Measurements from ENCODE around the gene NDUFV3. TPM values are rescaled to one million over a fixed set of nuclear protein-coding genes. Genes with fewer than 3 reads are reported as not detected.

NDUFV3 gene
- total RNA-seq, 4 donors from 2014 or later, result 45.6 to 82.8 (median 64.1) TPM

DNA sequence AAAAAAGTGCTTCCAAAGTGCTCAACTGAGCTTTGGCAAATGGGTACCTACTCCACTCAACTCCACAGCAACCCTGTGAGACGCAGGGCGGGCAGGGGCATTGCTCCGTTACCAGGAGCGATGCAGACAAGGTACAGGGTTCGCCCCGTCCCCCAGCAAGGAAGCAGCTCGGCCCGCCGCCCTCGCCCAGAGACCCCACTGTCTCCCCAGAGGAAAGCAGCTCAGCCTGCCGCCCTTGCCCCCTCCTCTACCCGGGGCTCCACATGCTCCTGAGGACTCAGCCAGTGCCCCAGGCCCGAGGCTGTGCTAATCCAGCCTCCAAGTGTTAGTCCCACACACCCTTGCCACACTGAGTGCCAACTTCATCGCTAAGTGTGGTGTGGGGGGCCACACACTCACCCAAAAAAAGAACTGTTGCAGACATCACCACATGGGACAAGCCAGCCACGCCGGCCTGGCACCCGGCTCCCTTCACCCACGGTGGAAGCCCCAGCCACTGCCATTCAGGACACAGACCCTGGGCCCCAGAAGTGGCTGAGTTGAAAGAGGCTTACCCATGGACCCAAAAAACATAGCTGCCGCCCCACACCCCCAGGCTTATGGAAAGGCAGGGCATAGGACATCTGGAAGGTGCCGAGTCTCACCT, 40.1 kb upstream of the NDUFV3 start:
- Histone ChIP-seq H3K4me3 (no peak overlapping the region), H3K36me3 (peaks cover 0 to 52% (median 17%) of the 10 kb centered on the region in 4 donors), H3K9me3 (no peaks in the 10 kb centered on the region), H3K27me3 (no peaks in the 10 kb centered on the region), H3K4me1 (no peaks in the 10 kb centered on the region), H3K27ac (no peak overlapping the region)
- no peak for DNase-seq
- TF ChIP-seq, protein P1, sequence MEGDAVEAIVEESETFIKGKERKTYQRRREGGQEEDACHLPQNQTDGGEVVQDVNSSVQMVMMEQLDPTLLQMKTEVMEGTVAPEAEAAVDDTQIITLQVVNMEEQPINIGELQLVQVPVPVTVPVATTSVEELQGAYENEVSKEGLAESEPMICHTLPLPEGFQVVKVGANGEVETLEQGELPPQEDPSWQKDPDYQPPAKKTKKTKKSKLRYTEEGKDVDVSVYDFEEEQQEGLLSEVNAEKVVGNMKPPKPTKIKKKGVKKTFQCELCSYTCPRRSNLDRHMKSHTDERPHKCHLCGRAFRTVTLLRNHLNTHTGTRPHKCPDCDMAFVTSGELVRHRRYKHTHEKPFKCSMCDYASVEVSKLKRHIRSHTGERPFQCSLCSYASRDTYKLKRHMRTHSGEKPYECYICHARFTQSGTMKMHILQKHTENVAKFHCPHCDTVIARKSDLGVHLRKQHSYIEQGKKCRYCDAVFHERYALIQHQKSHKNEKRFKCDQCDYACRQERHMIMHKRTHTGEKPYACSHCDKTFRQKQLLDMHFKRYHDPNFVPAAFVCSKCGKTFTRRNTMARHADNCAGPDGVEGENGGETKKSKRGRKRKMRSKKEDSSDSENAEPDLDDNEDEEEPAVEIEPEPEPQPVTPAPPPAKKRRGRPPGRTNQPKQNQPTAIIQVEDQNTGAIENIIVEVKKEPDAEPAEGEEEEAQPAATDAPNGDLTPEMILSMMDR (IDR thresholded peaks at IDR 0.05), result no peak
- in situ Hi-C loops (cut with MboI; ENCODE audit: low pct_ligation_motif_present in 1 of 4, low pct_unique_long_range_greater_than_20kb in 1 of 4, low sequenced_read_pairs in 3 of 4) (loop anchor here in 1 of 4 donors (25.0 kb wide), 1 partner anchor 91 kb away; no protein-coding TSS in a partner anchor), intact Hi-C loops (cut with DNase I; ENCODE audit: low total_unique reads) (no loop called here)
- WGBS, 2 donors (ENCODE audit: low coverage in 1 of 2), result 95% methylated on average over 16 of the region's 20 CpGs; no CpG with 5 or more reads in 1 of the 2 donors

DNA sequence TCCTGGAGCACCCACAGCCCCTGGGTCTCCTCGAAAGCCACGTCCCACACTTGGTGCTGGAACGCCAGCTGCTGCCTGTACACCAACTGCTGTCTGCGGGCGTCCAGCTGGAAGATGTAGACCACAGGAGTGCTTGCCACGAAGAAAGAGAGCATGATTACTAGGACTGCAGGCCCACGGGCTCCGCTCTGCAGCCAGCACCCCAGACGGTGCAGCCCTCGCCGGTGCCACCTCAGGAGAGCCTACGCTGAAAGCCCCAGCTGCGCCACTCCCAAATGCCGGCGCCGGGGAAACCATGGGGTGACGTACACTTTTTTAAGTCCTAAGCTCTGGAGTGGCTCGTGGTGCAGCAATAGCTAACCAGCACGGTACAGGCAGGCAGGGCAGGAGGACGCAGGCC, 39.5 kb upstream of the NDUFV3 start:
- in situ Hi-C loops (cut with MboI; ENCODE audit: low pct_ligation_motif_present in 1 of 4, low pct_unique_long_range_greater_than_20kb in 1 of 4, low sequenced_read_pairs in 3 of 4), result loop anchor here in 1 of 4 donors (25.0 kb wide), 1 partner anchor 91 kb away; no protein-coding TSS in a partner anchor
- intact Hi-C loops (cut with DNase I; ENCODE audit: low total_unique reads), result no loop called here
- Histone ChIP-seq H3K9me3 (no peaks in the 10 kb centered on the region), H3K36me3 (peaks cover 0 to 57% (median 17%) of the 10 kb centered on the region in 4 donors), H3K4me3 (no peak overlapping the region), H3K27me3 (no peaks in the 10 kb centered on the region), H3K27ac (no peak overlapping the region), H3K4me1 (no peaks in the 10 kb centered on the region)
- TF ChIP-seq POLR2A (IDR thresholded peaks at IDR 0.05) (no peak), POLR2AphosphoS5 (IDR thresholded peaks at IDR 0.05) (no peak)
- 93% methylated on average over 17 of the region's 20 CpGs; no CpG with 5 or more reads in 1 of the 2 donors for WGBS, 2 donors (ENCODE audit: low coverage in 1 of 2)
- DNase-seq, result no peak

DNA sequence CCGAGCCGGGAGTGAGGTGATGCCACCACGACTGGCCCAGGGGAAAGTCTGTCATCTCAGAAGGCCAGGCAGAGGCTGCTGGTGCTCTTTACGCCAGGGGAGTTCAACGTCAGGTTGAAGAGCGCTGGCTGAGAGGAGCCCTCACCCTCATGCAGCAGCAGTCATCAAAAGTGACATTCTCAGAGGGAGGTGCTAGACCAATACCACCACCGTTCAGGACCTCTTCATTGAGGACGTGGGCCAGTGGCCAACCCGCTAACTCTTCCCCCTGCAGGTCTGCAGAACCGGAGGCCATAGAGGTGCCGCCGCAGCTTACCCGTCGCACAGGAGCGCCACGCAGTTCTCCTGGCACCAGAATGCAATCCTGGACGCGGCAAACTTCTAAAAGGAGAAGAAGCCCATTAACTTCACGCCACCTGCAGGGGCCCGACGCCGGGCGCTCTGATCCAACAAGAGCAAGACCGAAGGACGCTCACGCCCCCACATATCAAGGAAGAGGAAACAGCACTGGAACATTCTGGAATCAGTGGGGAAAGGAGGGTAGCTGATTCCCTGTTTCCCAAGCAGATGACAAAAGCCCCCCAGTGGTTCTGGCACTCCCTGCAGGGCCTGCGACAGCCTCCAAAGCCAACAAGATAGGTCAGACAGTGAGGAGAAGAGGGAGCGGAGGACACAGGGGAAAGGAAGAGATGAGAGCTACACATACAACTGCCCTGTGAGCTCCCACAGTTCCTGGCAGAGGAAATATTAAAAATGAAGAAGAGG, 38.7 kb upstream of the NDUFV3 start:
- intact Hi-C loops (cut with DNase I; ENCODE audit: low total_unique reads) (no loop called here), in situ Hi-C loops (cut with MboI; ENCODE audit: low pct_ligation_motif_present in 1 of 4, low pct_unique_long_range_greater_than_20kb in 1 of 4, low sequenced_read_pairs in 3 of 4) (loop anchor here in 1 of 4 donors (25.0 kb wide), 1 partner anchor 92 kb away; no protein-coding TSS in a partner anchor)
- no peaks in the 10 kb centered on the region for H3K27me3 ChIP-seq
- no peak overlapping the region for H3K4me3 ChIP-seq
- H3K36me3 ChIP-seq, result peaks cover 0 to 61% (median 15%) of the 10 kb centered on the region in 4 donors
- TF ChIP-seq, protein P1 (IDR thresholded peaks at IDR 0.05), result no peak
- TF ChIP-seq POLR2A (IDR thresholded peaks at IDR 0.05), result no peak
- no peak for TF ChIP-seq POLR2AphosphoS5 (IDR thresholded peaks at IDR 0.05)
- TF ChIP-seq EP300 (IDR thresholded peaks at IDR 0.05; ENCODE audit: low read depth), result no peak
- H3K27ac ChIP-seq, result no peak overlapping the region
- no peaks in the 10 kb centered on the region for H3K4me1 ChIP-seq
- 91% methylated on average over 28 of the region's 28 CpGs; no CpG with 5 or more reads in 1 of the 2 donors for WGBS, 2 donors (ENCODE audit: low coverage in 1 of 2)
- DNase-seq, result no peak
- no peaks in the 10 kb centered on the region for H3K9me3 ChIP-seq

DNA sequence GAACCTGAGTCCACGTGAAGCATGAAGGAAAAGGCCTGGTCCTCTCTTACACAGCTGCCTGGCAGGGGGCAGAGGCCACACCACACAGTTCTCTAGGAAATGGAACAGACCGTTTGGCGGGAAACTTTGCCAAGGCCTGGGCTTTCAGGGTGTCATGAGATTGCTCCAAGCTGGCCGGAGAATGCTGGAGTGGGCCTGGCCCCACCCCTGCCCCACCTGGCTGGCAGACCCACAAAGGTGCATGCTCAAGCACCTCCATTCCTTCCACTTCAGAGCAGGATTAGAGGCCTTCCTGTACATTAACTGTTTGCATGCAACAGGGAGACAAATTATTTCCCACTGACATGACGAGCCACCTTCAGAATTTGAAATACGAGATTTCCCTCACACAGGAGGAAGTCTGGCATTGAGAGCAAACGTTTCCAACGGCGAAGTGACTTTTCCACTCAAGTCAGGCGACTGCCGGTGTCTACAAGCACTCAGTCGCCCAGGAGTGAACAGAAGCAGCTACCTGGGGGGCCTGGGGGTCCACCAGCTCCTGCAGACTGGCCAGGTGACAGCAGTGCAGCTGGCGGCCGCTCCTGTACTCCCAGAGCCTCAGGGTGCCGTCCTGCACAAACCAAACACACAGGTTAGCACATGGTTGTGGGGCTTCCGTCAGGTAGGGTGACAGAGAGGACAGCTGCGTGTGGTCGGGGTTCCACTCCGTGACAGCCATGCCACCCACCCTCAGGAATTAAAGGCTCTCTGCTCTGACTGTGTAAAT, 37.8 kb upstream of the NDUFV3 start:
- Histone ChIP-seq H3K27me3 (no peaks in the 10 kb centered on the region), H3K4me3 (no peak overlapping the region), H3K36me3 (peaks cover 0 to 56% (median 13%) of the 10 kb centered on the region in 4 donors), H3K9me3 (no peaks in the 10 kb centered on the region), H3K27ac (no peak overlapping the region), H3K4me1 (no peaks in the 10 kb centered on the region)
- no peak for DNase-seq
- intact Hi-C loops (cut with DNase I; ENCODE audit: low total_unique reads), result no loop called here
- in situ Hi-C loops (cut with MboI; ENCODE audit: low pct_ligation_motif_present in 1 of 4, low pct_unique_long_range_greater_than_20kb in 1 of 4, low sequenced_read_pairs in 3 of 4), result loop anchor here in 1 of 4 donors (25.0 kb wide), 1 partner anchor 93 kb away; no protein-coding TSS in a partner anchor
- 90 to 93% methylated on average over 3 to 19 of the region's 19 CpGs for WGBS, 2 donors (ENCODE audit: low coverage in 1 of 2)
- TF ChIP-seq POLR2AphosphoS5 (IDR thresholded peaks at IDR 0.05), result no peak

Data from transverse colon (tissue), 4 donors.